ENCODE data around the gene M6PR. TPM values are rescaled to one million over a fixed set of nuclear protein-coding genes. Genes with fewer than 3 reads are reported as not detected.
"Not testable (repeated sequence)": the region's sequence is repeated elsewhere in the genome, so short reads cannot be mapped to it uniquely, and the experiment has no call there.

Gene M6PR
- total RNA-seq, 4 donors from 2014 or later: 72.8 to 122 (median 73.4) TPM

DNA sequence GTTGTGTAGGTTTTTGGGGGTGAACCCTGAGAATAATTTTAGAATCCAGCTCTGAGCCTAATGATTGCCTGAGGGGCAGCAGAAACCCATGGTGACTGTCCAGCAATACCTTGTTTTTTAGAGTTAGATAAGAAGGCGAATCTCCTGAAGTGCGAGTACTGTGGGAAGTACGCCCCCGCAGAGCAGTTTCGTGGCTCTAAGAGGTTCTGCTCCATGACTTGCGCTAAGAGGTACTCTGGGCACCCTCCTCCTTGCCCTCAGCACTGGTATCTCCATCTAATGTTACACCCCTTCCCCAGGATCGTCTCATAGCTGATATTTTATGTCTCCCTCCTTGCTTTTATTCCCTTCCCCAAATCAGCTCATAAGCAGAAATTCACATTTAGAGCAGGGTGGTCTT, 12.7 kb downstream of the M6PR start:
- WGBS, 2 donors: 91 to 98% methylated on average over 7 of the region's 7 CpGs
- DNase-seq (ENCODE audit: low spot score in 2 of 2): no peak
- intact Hi-C loops (cut with DNase I; ENCODE audit: low total_unique reads): no loop called here

DNA sequence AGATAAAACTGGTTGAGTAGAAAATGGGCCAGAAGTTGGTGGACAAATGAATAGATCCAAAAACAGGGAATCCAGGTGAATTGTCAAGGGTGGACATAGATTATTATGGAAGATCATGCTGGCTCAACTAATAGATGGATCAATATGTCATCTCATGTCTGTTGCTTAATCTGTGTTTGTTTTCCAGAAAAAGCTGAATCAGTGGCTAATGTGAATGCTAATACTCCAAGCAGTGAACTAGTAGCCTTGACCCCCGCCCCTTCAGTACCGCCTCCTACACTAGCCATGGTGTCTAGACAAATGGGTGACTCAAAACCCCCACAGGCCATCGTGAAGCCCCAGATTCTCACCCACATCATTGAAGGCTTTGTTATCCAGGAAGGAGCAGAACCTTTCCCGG, 15.4 kb downstream of the M6PR start:
- 89 to 90% methylated on average over 4 of the region's 4 CpGs for WGBS, 2 donors
- DNase-seq (ENCODE audit: low spot score in 2 of 2); H3K4me3 ChIP-seq (ENCODE audit: low read depth, poor library complexity, severe bottlenecking); intact Hi-C loops (cut with DNase I; ENCODE audit: low total_unique reads): not testable (repeated sequence)

More for the DNA sequence above, 12.7 kb downstream of the M6PR start:
- no peak for TF ChIP-seq POLR2A (IDR thresholded peaks at IDR 0.05)
- TF ChIP-seq, protein P1, sequence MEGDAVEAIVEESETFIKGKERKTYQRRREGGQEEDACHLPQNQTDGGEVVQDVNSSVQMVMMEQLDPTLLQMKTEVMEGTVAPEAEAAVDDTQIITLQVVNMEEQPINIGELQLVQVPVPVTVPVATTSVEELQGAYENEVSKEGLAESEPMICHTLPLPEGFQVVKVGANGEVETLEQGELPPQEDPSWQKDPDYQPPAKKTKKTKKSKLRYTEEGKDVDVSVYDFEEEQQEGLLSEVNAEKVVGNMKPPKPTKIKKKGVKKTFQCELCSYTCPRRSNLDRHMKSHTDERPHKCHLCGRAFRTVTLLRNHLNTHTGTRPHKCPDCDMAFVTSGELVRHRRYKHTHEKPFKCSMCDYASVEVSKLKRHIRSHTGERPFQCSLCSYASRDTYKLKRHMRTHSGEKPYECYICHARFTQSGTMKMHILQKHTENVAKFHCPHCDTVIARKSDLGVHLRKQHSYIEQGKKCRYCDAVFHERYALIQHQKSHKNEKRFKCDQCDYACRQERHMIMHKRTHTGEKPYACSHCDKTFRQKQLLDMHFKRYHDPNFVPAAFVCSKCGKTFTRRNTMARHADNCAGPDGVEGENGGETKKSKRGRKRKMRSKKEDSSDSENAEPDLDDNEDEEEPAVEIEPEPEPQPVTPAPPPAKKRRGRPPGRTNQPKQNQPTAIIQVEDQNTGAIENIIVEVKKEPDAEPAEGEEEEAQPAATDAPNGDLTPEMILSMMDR (IDR thresholded peaks at IDR 0.05): no peak
- no peak overlapping the region for H3K4me3 ChIP-seq (ENCODE audit: low read depth, poor library complexity, severe bottlenecking)

DNA sequence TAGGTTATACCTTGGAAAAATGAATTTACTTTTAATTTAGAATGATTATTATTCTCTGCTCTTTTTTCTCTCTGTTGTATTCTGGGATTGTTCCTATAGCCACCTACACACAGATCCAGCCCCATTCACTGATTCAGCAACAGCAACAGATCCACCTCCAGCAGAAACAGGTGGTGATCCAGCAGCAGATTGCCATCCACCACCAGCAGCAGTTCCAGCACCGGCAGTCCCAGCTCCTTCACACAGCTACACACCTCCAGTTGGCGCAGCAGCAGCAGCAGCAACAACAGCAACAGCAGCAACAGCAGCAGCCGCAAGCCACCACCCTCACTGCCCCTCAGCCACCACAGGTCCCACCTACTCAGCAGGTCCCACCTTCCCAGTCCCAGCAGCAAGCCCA, 17.0 kb downstream of the M6PR start:
- intact Hi-C loops (cut with DNase I; ENCODE audit: low total_unique reads); DNase-seq (ENCODE audit: low spot score in 2 of 2); H3K4me3 ChIP-seq (ENCODE audit: low read depth, poor library complexity, severe bottlenecking): not testable (repeated sequence)
- WGBS, 2 donors: 94 to 97% methylated on average over 2 of the region's 3 CpGs

DNA sequence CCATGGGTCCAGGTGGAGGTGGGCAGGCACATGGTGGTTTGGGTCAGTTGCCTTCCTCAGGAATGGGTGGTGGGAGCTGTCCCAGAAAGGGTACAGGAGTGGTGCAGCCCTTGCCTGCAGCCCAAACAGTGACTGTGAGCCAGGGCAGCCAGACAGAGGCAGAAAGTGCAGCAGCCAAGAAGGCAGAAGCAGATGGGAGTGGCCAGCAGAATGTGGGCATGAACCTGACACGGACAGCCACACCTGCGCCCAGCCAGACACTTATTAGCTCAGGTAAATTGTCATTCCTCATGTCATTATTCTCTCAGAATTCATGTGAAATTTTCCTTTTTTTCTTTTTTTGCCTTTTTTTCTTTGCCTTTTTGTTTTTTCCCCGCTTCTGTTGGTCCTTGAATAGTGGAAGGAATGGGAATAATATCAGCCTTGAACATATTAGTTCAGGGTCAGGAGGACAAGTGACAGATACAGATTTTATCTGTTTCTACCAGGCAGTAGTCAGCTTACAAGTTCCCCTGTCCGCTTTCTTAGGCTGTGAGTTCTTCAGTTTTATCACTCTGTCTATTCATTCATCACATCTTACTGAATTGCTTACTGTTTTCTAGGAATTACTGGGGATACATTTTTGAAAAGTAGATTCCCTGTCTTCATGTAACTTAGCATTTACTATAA, 18.7 kb downstream of the M6PR start:
- DNase-seq (ENCODE audit: low spot score in 2 of 2); intact Hi-C loops (cut with DNase I; ENCODE audit: low total_unique reads); H3K4me3 ChIP-seq (ENCODE audit: low read depth, poor library complexity, severe bottlenecking): not testable (repeated sequence)
- WGBS, 2 donors: 77 to 82% methylated on average over 4 of the region's 4 CpGs

DNA sequence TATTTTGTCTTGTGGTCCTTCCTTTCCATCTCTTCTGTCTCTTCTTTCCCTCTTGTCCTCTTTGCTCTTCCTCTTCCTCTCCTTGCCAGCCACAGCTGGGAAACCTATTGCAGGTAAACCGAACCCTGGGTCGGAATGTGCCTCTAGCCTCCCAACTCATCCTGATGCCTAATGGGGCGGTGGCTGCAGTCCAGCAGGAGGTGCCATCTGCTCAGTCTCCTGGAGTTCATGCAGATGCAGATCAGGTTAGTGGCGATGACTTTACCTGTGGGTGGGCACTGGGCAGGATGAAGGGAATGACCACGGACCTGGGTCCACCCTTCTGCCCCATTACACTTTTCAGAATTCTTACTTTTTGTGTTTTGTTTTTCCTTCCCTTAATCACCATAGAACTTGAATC, 26.9 kb downstream of the M6PR start:
- no peak overlapping the region for H3K4me3 ChIP-seq (ENCODE audit: low read depth, poor library complexity, severe bottlenecking)
- TF ChIP-seq, protein P1 (IDR thresholded peaks at IDR 0.05): no peak
- no peak for TF ChIP-seq POLR2A (IDR thresholded peaks at IDR 0.05)
- intact Hi-C loops (cut with DNase I; ENCODE audit: low total_unique reads): no loop called here
- 93 to 94% methylated on average over 5 of the region's 5 CpGs for WGBS, 2 donors
- no peak for DNase-seq (ENCODE audit: low spot score in 2 of 2)

DNA sequence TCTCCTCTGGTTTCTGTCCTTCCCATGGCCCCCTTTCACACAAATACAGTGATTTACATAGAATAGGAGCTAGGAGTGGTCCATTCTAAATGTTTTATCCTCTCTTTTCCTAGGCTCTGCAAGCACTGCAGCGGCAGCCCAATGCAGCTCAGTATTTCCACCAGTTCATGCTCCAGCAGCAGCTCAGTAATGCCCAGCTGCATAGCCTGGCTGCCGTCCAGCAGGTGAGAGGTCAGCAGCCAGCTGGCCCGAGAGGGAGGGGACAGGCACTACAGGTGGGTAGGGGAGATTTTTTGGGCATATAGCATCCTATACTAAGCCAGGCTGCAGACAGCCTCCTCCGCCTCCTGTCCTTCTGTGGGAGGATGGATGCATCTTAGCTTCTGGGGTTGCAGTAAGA, 29.8 kb downstream of the M6PR start:
- intact Hi-C loops (cut with DNase I; ENCODE audit: low total_unique reads); DNase-seq (ENCODE audit: low spot score in 2 of 2); H3K4me3 ChIP-seq (ENCODE audit: low read depth, poor library complexity, severe bottlenecking): not testable (repeated sequence)
- 82 to 87% methylated on average over 4 of the region's 4 CpGs for WGBS, 2 donors

DNA sequence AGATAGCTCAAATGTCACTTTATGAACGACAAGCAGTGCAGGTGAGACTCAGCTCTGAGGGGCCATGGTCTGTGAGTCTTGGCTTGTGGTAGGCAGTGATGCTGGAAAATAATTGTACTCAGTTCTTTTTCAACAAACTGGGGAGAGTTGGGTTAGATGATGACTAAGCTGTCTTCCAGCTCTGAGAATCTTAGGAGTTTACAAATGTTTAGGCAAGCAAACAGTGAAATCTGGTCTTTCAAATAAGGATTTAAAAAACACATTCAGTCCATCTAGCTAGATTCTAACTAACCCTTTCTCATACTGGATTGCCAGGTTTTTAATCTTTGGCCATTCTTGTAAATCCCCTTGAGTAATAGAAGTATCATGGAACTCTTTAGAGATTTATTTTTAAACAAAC, 31.7 kb downstream of the M6PR start:
- no peak for DNase-seq (ENCODE audit: low spot score in 2 of 2)
- H3K4me3 ChIP-seq (ENCODE audit: low read depth, poor library complexity, severe bottlenecking): no peak overlapping the region
- intact Hi-C loops (cut with DNase I; ENCODE audit: low total_unique reads): no loop called here
- 65 to 75% methylated on average over 1 of the region's 1 CpG for WGBS, 2 donors
- no peak for TF ChIP-seq POLR2A (IDR thresholded peaks at IDR 0.05)
- TF ChIP-seq, protein P1 (IDR thresholded peaks at IDR 0.05): no peak

DNA sequence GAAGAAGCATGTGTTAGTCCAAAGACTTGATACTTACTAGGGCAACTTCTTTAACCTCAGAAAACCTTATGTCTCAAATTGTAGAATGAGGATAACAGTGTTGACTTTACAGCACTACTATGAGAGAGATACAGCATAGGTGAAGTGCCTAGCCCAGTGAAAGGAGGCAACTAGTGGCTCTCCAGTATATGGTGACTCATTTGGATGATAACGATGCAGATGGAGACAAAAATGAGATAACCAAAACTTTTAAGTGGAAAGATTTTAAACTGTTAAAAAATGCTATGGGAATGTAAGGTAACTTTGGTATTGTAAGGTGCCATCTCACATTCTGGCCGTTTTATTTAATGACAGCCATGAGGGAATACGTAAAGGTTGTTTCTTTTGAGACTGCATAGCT, 32.4 kb downstream of the M6PR start:
- TF ChIP-seq, protein P1 (IDR thresholded peaks at IDR 0.05): no peak
- no peak for TF ChIP-seq POLR2A (IDR thresholded peaks at IDR 0.05)
- H3K4me3 ChIP-seq (ENCODE audit: low read depth, poor library complexity, severe bottlenecking): no peak overlapping the region
- DNase-seq (ENCODE audit: low spot score in 2 of 2): no peak
- intact Hi-C loops (cut with DNase I; ENCODE audit: low total_unique reads): no loop called here
- 78 to 82% methylated on average over 3 of the region's 3 CpGs for WGBS, 2 donors
